GM21786 (cell line): ENCODE results near the gene TNFRSF25.

Experiments used
- ATAC-seq: cut with Tn5 transposase; IDR thresholded peaks from one replicate; pipeline ENCODE4 v1.9.1; 2021; ENCODE audit not compliant: unreplicated experiment

TNFRSF25 gene

GRCh38 chr1:6466023-6466422 lies at the start of gene TNFRSF25:
TNFRSF25 (minus strand) TSS chr1:6466173; CDS start chr1:6466107, 66 bp downstream.
- no peak for ATAC-seq

- ATAC-seq: no peak
Observed at GRCh38 chr1:6515771-6516170, 49.8 kb upstream of the TNFRSF25 start.

- ATAC-seq: no peak
Observed at GRCh38 chr1:6513320-6513801, 47.4 kb upstream of the TNFRSF25 start.

- no peak for ATAC-seq
Observed at GRCh38 chr1:6512908-6513280, 46.9 kb upstream of the TNFRSF25 start.

GRCh38 chr1:6512245-6512907 lies 46.4 kb upstream of the TNFRSF25 start:
- no peak for ATAC-seq

- ATAC-seq: no peak
Observed at GRCh38 chr1:6511561-6512244, 45.7 kb upstream of the TNFRSF25 start.

GRCh38 chr1:6511056-6511455 lies 45.1 kb upstream of the TNFRSF25 start:
- no peak for ATAC-seq

GRCh38 chr1:6510493-6510892 lies 44.5 kb upstream of the TNFRSF25 start:
- no peak for ATAC-seq

GRCh38 chr1:6509919-6510291 lies 43.9 kb upstream of the TNFRSF25 start:
- ATAC-seq: no peak

GRCh38 chr1:6509220-6509918 lies 43.4 kb upstream of the TNFRSF25 start:
- no peak for ATAC-seq

- no peak for ATAC-seq
Observed at GRCh38 chr1:6508816-6509189, 42.8 kb upstream of the TNFRSF25 start.

- no peak for ATAC-seq
Observed at GRCh38 chr1:6508154-6508815, 42.3 kb upstream of the TNFRSF25 start.

- ATAC-seq: no peak
Observed at GRCh38 chr1:6507461-6507911, 41.5 kb upstream of the TNFRSF25 start.

- ATAC-seq: no peak
Observed at GRCh38 chr1:6507037-6507428, 41.1 kb upstream of the TNFRSF25 start.

GRCh38 chr1:6506210-6507036 lies 40.5 kb upstream of the TNFRSF25 start:
- no peak for ATAC-seq

GRCh38 chr1:6505367-6506209 lies 39.6 kb upstream of the TNFRSF25 start:
- ATAC-seq: no peak

- no peak for ATAC-seq
Observed at GRCh38 chr1:6504887-6505286, 38.9 kb upstream of the TNFRSF25 start.

GRCh38 chr1:6503884-6504602 lies 38.1 kb upstream of the TNFRSF25 start:
- ATAC-seq: no peak
